LHCN-M2 (cell line): ENCODE results near the gene PRPF6. TPM values are rescaled to one million over a fixed set of nuclear protein-coding genes. Genes with fewer than 3 reads are reported as not detected.
A peak's percentile ranks its signal among the peaks of the same experiment; 100 is the strongest.

Source experiments
- DNase-seq: peaks from one replicate; pipeline ENCODE4 v3.0.0-alpha.2; 2012; ENCODE audit warnings: low read depth
- total RNA-seq: library from RNA; depleted of rRNA; stranded (reverse); fragments of >200 nt; gene quantifications from 2 replicates; pipeline ENCODE4 v1.2.3, GENCODE V29; 2014

PRPF6 gene
- total RNA-seq, 1 experiment from 2014 or later = 60.4 TPM

DNA sequence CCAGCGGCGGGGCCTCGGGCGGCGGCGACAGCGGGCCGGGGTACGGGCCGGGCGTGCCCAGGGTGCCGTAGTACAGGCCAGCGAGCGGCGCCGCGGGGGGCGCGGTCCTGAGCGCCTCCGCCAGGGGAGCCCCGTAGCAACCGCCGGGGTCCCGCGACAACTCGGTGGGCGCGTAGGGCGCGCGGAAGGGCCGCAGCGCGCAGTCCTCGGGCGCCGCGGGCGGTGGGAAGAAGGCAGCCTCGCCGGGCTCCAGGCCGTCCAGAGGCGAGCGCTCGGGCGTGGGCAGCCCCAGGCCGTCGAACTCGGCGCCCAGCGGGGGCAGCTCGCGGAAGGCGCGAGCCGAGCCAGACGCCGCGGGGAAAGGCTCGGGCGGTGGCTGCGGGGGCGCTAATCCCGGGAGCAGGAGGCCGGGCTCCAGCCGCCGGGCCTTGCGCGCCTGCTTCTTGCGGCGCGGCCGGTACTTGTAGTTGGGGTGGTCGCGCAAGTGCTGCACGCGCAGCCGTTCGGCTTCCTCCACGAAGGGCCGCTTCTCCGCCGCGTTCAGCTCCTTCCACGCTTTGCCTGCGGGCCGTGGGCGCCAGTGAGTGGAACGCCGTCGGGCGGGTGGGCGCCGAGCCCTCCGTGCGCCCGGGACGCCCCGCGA lies 67.6 kb downstream of the PRPF6 start:
- no peak for DNase-seq

DNA sequence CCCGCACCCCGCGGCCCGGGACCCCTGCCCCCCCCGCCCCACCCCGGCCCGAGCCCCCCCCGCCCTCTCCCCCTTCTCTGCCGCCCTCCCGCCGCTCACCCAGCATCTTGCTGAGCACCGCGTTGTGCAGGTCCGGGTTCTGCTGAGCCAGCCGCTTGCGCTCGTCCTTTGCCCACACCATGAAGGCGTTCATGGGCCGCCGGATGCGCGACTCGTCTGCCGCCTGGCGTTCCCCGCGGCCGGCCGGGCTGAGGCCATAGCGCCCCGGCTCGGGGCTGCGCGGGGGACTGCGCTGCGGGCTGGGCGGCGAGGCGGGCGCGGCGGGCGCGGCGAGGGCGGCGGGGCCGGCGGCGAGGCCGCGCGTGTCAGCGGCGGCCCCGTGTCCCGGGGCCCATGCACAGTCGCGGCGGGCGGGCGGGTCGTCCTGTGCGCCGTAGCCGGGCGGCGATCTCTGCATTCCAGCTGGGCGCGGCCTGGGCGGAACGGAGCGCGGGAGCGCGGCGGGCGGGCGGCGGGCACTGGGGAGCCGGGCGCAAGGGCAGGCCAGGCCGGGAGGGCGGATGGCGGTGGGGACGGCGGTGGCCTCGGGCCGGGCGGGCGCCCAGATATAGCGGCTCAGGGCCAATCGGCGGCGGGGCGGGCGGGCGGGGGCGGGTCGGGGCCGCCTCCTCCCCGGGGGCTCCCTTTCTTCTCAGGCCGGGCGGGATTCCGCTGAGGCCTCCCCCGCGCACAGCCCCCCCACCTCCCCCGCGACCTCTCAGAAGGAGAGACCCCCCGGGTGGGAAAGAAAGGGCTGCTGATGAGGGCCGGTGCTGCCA lies 68.3 kb downstream of the PRPF6 start, which contains the start of gene SOX18:
SOX18 (minus strand) TSS at position 580 of the 818 bp plus-strand sequence; CDS start at position 457, 123 bp downstream.
- DNase-seq = no peak

- DNase-seq = no peak
These were observed 68.9 kb downstream of the PRPF6 start for GRCh38 chr20:64049878-64050260.

GRCh38 chr20:64050261-64051032 lies 69.5 kb downstream of the PRPF6 start:
- DNase-seq = no peak

GRCh38 chr20:64051033-64051452 lies 70.1 kb downstream of the PRPF6 start:
- no peak for DNase-seq

DNA sequence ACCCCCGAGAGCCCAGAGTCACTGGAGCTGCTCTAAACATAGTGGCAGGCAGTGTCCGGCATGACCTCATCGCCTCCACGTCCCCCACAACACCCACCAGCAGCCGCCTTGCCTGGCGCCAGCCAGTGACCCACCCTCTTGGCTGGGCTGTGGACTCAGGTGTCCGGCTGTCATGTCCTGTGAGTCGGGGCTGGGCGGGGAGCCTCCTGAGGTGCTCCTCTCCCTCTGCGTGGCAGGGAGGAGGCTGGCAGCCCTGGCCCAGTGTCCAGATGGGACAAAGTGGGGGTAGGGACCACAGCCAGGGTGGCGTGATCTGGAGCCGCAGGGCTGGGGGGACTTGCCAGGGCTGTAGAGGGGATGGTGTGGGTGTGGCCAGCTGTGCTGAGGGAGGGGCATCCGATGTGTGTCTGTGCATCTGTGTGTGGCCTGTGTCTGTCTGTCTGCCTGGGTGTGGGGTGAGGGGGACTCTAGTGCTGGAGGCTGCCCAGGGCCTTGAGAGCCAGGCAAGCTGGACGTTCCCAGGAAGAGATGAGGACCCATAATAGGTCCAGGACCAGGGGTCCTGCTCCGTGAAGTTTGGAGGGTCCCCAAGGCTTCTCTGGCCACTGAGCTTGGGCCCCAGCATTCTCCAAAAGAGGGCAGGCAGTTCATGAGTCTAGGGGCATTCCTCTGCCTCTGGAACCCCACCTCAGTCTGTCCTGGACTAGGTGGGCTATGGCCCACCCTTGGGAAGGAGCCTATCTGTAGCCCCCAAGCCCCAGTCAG lies 70.8 kb downstream of the PRPF6 start:
- no peak for DNase-seq

DNA sequence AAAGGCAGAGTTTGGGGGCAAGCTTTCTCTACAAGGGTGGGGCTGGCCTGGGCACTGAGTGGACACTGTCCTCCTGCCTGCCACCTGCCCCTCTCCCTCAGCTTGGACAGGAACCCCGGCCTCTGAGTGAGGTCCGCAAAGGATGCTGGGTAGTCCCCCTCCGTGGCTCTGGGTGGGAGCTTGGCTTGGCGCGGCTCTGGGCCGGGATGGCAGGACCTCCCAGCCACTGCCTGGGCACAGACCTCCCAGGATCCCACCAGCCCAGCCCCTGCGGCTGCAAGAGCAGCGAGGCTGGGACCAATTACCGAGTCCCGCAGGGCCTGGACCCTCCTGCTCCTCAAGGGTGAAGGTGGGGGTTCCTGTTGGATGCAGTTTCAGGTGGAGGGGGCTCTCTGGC lies 71.4 kb downstream of the PRPF6 start:
- no peak for DNase-seq

- DNase-seq = no peak
These were observed 72.3 kb downstream of the PRPF6 start for GRCh38 chr20:64052987-64053840.

DNA sequence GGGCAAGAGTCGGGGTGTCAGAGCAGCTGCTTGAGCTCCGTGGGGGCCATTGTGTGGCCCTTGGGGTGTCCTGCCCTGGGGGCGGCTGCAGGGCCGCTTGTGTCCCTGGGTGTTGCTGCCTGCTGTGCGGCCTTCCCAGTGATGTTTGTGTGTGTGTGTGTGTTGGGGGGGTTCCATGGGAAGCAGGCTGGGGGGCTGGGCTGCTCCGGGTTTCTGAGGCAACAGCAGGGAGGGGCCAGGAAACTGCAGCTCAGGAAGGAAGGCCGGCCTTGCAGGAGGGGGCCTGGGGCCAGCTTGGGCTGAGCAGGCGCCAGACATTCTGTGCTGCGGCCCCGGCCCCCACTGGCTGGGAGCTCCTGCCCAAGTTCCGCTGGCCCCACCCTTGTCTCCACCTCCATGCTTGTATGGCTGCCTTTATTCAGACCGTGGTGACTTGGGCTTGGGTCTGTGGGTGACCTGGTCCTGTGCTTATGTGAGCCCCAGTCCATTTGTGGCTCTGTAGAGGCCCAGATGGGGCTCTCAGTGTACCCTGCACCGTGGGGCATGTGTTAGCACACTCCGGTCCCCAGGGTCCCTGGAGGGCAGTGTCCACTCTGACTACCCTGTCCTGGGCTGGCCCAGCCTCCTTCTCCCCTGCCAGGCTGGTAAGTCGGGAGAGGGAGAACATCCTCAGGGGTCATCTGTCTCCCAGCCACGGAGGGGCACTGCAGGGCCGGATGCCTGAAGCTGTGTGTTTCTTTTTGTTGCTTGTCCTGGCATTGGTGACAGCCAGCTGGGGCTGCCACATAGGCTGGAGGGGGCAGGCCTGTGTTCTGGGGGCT lies 73.1 kb downstream of the PRPF6 start:
- no peak for DNase-seq

DNA sequence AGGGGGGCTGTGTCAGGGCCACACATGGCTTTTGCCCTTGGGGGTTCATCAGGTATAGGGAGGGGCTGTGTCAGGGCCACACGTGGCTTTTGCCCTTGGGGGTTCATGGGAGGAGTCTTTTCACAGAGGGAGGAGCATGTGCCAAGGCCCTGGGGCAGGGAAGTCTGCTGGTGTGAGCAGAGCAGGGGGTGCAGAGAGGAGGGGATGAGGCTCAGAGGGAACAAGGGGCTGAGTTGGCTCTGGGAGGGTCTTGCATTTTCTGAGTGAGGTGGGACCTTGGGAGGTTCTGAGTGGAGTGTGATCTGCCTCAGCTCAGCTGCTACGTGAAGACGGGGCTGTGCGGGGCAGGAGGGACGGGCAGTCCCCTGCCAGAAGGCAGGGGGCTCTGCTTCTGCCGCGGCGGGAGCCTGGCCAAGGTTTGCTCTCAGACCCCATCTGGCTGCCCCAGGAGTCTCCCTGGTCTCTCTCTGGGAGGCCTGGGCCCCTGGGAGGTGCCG lies 74.5 kb downstream of the PRPF6 start:
- no peak for DNase-seq

GRCh38 chr20:64055893-64056638 lies 75.1 kb downstream of the PRPF6 start:
- no peak for DNase-seq

- no peak for DNase-seq
These were observed 75.6 kb downstream of the PRPF6 start for GRCh38 chr20:64056639-64056888.

DNA sequence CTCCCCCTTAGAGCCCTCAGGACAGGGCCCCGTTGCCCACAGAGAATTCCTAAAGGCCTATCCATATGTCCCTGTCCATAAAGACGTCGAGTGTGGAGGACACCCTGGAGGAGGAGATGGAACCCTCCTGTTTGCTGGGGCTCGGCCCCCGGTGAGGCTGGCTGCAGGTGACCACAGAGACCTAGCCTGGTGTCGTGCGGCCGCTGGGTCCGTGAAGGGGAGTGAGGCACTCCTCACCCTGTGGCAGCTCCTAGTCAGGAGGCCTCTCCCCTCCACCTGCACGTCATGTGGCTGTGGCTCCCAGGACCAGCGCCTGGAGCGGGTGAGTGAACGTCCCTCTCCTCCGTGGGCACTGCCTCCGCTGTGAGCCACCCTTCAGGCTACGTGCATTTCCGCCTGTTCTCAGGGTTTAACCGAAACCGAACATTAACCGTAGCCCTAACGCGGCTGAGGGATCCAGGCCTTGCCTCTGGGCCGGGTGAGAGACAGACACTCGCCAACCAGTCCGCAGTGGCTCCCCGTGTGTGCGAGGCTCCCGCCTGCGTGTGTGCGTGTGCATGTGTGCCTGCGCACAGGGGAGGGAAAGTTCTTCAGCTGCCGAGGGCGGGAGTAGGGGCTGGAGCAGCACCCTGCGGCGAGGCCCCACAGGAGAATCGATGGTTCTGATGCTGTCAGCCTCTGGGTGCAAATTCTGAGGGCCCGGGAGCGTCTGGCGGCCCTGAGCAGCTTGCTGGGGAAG lies 76.1 kb downstream of the PRPF6 start:
- no peak for DNase-seq

GRCh38 chr20:64057628-64058498 lies 76.9 kb downstream of the PRPF6 start:
- DNase-seq = no peak

GRCh38 chr20:64058536-64058935 lies 77.6 kb downstream of the PRPF6 start:
- DNase-seq = peak; percentile 55

- no peak for DNase-seq
These were observed 81.3 kb downstream of the PRPF6 start for GRCh38 chr20:64062276-64062595.

DNA sequence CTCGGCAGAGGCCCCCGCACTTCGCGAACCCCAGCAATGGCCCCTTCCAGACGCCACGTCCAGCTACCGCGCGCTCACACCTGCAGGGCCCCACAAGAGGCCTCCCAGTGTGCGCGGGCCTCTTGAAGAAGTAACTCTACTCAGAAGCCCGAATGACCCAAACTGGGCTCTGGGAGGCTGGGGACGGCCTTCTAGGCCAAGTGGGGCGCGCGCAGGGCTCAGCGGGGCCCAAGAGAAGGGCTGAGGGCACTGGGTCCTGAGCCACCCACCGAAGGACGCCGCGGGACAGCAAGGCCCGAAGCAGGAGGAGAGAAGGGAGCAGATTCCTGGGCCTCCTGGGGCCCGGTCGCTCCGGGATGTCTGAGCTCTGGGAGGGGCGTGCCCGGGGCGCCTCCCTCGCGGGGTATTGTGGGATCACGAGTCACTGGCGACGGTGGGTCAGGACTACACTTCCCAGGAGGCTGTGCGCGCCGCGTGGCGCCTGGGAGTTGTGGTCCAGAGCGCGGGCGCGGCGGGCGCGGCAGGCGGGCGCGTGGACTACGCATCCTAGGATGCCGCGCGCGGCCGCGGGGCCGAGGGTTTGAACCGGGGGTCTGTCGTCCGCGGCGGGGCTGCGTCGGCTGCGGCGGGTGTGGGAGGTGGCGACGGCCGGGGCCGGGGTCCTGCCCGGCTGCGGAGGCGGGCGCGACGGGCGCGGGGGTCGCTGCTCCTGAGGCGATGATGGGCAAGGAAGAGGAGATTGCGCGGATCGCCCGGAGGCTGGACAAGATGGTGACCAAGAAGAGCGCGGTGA lies 81.9 kb downstream of the PRPF6 start, which contains the start of gene TCEA2:
TCEA2 (plus strand) TSS at position 603 of the 793 bp plus-strand sequence; CDS start at position 718, 115 bp downstream.
- peak; percentile 94 for DNase-seq
